GM21619 (cell line): Measurements from ENCODE around the gene BMP7.

Source experiments
- ATAC-seq: cut with Tn5 transposase; IDR thresholded peaks from one replicate; pipeline ENCODE4 v1.9.1; 2021; ENCODE audit not compliant: unreplicated experiment

The BMP7 gene

DNA sequence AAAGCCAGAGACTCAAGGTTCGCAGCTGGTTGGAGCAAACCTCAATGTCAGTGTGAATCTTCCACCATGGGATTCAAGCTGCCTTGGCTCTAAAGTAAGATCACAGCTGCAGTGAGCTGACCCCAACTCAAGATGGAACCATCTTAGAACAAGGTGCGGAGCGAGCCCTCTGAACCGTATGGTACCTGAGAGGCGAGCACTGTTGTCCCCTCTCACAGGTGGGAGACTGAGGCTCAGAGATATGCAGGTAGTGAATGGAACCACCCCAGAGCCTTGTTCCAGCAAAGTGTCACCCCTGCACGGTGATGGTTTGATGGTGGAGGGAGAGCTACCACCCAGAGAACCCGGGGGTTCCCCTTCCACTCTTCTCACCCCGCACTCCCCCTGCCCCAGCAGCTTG is 52.5 kb downstream of the BMP7 start:
- ATAC-seq: no peak

DNA sequence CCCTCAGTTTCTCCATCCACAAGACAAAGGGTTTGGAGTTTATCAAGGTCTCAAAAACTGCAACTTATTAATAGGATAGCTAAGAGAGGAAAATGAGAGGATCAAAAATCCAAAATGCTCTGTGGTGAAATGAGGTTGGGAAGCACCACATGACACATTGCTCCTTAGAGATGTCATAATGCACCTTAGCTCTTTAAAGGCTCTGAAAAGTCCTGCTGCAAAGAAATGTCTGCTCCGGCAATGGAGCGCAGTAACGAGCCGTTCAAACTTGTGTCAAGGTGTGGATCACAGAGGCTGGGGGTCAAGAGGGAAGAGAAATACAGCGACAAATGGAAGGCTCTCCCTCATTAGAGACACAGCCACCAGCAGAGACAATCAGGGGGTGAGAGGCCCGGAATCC is 53.1 kb downstream of the BMP7 start:
- ATAC-seq: no peak

DNA sequence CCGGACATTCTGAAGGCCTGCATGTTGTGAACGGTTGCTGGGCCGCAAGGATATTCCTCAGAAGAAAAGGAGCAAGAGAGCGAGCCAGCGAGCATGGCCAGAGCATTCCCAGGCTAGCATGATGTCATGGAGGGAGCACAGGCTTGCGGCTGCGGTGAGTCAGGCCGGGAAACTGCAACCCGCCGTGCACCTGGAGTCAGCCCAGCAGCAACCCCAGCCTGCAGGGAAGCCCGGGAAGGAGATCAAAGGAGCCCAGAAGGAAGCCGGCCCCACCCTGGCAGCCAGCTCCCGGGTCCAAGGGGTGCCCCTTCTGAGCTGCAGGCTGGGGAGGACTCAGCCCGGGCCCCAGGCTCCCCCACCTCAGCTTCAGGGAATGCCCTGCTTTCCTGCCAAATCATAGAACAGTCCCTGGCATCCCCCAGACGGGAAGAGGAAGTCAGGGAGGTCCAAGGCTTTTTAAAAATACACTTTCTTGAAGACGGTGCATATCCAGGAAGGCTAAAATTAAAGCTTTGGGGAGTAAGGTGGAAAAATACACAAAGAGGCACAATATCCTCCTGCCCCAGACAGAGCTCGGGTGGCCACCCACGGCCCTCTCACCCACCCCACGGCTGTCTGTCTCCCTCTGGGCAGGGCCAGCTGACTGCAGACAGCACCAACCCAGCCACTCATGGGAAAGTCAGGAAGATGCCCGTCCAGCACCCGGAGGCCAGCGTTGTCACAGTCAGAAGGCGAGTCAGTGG is 53.7 kb downstream of the BMP7 start:
- no peak for ATAC-seq

DNA sequence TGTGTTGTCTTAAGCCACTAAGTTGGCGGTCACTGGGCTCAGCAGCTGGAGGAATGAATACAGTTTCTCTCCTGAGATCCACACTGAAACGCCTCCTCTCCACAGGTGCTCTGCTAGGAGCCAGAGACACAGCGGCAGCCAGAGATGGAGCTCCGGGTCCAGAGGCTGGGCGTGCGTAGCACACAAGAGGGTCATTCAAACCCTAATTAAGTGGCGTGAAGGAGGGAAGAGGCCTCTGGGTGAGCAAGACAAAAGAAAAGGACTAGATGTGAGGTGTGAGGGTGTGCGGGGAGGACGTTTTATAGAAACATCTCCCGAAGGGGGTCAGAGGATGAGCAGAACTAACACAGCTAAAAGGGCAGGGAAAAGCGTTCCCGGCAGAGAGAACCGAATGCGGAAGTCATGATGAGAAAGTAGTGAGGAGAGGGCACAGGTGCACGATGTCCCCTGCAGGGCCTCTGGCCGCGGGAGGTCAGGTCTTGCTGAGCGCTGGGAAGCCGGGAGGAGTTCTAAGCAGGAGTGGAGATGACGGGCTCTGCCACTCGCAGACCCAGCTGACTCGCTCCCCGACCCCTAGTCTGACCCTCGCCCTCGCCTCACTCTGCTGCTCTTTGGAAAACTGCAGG is 54.4 kb downstream of the BMP7 start:
- no peak for ATAC-seq

DNA sequence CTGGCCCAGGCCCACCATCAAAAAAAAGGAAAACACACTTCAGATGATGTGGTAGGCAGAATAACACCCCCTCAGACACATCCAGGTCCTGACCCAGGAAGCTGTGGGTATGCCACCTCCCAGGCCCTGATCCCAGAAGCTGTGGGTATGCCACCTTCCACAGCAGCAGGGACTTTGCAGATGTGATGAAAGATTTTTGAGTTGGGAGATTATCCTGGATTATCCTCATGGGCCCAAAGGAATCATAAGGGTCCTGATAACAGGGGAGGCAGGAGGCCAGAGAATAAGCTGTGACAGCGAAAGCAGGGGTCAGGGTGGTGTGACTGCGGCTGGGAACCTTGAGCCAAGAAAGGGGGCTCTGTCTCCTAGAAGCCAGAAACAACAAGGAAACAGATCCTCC is 55.0 kb downstream of the BMP7 start:
- ATAC-seq: no peak

DNA sequence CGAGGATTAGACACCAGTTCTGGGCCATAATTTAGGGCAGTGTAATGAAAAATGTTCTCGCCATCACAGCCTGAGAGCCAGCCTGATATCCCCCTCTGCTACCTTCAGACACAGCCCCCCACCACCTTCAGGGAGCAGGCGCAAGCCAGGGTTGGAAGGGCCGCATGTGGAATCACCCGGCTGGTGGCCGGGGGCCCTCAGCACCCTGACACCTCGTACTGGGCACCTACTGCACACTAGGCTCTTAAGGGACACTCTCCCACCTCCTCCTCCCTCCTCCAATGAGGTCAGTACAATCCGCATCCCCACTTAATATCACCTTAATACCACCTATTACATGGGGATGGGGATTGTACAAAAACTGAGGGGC is 55.5 kb downstream of the BMP7 start:
- ATAC-seq: no peak

DNA sequence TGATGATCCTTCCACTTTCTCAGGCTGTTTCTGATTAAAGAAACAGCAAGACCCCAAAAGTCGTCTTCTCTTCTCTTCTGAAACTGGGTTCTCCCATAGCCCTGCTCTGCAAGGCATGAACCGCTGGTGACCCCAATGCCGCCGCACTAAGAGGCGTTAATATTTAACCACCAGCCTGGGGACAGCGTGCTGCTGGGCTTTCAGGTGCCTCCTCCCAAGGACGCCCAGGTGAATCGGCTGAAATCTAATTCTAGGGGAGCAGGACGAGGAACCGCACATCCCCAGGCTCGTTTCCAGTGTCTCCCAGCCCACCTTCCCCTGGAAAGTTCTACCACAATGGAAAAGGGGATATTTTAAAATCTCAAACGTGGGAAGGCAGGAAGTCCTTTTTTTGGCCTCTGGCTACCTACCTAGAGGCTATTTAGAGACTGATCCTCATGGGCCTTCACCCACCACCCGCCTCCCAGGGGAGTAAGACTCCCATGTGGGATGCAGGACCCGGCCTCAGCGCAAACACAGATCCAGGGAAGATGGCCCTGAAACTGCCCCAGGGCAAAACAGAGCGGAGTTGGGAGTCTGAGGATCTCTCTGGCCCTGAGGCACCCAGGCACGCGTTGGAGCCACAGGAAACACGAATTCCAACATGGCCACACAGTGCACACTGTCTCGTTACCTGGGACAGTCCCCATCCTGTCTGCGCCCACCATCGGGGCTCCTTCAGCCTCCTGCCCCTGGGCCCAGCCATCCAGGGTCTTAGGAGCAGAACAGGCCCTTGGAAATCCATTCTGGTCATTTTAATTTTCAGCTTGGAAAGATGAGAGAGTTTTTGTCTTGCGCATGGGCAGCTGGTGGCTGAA is 56.2 kb downstream of the BMP7 start:
- no peak for ATAC-seq

DNA sequence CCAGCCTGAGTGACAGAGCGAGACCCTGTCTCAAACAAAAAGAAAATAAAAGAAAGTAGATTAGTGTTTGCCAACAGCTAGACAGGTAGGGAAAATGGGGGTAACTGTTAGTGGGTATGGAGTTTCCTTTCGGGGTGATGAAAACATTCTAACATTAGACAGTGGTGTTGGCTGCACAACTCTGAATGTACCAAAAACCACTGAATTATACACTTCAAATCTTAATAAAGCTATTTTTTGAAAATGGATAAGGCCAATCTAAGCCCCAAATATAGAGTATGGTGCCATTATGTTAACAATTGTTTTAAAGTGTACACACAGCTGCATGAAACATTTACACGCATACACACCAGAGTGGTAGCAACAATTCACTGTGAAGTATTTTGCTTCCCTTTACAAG is 57.0 kb downstream of the BMP7 start:
- no peak for ATAC-seq

DNA sequence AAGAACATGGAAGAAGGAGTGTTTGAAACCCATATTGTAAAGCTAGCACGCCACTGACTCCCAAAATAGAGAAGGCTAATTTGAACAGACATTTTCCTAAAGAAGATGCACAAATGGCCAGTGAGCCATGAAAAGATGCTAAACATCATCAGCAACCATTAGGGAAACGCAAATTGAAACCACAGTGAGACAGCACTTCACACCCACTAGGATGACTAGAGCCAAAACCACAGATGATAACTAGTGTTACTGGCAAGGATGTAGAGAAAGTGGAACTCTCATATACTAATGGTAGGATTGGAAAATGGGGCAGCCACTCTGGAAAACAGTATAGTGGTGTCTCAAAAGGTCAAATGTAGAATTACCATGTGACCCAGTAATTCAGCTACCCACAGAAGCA is 58.2 kb downstream of the BMP7 start:
- ATAC-seq: no peak

DNA sequence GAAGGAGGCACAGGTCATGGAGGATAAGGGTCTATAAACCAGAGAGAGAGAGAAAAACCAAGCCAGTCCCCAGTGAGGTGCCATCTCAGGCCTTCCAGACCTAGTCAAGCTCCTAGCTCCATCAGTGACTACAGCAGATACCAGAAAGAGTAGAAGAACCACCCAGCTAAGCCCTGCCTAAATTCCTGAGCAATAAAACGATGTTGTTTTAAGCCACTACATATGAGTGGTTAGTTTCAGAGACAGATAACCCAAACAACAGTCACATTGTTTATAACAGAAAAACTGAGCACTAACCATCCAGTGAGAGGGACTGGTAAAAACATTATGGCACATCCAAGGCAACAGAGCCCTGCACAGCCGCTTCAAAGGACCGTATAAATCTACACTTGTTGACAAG is 59.2 kb downstream of the BMP7 start:
- ATAC-seq: no peak

DNA sequence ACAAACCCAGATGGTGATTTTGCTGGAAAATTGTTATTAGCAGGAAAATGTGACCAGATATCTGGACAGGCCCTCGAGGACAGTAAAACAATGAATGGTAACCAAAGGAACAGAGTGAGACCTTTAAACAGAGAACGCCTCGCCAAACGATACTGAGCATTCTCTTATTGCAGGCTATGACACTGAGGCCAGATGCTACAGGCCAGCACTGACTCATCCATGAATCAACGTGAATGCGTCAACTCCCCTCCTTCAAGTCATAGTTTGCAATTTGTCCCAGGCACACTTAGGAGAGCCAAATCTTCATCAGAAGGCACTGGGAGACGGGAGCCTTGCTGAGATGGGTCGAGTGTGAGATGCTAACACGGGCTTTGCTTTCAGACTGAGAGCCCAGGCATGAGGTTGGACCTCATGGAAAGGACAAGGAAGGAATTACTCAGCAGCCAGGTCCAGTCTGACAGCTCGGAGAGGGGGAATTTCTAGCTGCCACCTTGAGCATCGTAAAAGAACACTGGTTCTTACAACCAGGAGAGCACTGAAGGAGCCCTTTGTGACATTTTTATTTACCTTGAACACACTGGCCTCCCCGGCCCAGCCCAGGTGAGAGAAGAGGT is 60.7 kb downstream of the BMP7 start:
- ATAC-seq: no peak

DNA sequence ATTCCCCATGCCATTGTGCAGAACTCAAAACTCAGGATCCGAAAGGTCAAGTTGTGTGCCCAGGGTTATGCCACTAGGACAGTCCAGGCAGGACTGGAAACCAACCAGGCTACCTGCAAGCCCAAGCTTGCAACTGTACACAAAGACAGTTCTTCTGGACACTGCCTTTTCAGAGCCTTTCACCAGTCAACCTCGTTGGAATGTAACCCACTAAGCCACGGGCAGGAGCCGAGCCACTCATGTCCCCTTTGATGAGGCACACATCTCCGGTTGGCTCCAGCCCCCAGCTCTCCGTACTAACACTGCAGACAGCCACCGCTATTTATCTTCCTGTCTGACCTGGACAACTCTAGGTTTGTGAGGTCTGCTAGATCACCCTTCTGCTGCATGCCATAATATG is 62.5 kb downstream of the BMP7 start:
- ATAC-seq: no peak

DNA sequence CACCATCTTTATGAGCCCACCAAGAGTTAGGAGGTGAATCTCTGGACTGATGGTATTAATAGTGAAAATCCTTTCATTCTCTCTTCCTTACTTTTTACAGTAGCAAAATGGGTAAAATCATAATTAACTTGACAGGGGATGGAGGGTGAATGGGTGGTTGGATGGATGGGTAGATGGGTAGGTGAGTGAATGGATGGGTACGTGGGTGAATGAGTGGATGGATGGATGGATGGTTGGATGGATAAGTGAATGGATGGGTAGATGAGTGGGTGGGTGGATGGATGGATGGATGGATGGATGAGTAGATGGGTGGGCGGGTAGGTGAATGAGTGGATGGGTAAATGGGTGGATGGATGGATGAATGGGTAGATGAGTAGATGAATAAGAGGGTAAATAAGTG is 63.2 kb downstream of the BMP7 start:
- ATAC-seq: no peak

DNA sequence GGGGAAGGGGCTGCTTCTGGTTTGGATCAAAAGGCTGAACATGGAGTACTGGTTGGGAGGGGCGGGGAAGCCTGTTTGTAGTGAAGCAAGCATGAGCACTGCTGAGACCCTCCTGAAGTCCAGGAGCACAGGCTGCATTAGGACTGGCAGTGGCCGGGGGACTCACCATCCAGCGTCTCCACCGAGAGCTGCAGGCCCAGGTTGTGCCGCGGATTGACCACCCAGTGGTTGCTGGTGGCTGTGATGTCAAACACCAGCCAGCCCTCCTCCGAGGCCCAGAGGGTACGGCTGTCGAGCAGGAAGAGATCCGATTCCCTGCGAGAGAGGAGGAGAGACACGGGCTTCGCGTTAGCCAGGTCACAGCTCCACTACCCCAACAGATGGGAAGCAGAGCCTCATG is 64.1 kb downstream of the BMP7 start:
- ATAC-seq: no peak

DNA sequence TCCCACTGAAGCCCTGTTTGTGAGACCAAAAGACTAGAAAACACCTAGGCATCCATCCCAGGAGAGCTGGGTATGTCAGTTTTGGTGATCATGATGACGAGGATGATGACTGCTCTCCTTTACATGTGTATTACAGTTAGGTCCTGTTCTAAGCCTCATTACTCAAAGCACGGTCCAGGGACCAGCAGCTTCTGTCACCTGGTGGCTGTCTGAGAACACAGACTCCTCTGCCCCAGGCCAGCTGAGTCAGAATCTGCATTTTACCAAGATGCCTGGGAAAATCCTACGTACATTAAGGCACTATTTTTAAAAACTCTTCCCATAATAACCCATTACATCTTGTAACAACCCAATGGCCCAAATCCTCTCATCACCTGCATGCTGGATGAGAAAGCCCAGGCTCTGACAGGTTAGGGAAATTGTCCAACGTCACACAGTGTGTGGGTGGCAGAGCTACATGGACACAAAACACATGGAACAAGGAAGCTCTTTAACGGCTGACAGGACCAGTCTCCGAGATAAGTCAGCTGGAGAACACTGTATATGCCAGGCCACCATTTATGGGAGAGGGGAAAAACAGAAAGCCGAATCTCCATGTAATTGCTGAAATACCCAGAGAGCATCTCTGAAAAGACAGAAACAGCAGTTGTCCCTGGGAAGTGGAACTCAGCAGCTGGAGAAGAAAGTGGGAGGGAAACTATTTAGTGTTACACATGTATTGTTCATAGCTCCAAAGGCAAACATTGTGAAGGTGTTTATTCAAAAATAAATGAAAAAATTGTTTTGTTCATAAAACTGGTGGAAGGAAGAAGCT is 65.4 kb downstream of the BMP7 start:
- ATAC-seq: no peak

DNA sequence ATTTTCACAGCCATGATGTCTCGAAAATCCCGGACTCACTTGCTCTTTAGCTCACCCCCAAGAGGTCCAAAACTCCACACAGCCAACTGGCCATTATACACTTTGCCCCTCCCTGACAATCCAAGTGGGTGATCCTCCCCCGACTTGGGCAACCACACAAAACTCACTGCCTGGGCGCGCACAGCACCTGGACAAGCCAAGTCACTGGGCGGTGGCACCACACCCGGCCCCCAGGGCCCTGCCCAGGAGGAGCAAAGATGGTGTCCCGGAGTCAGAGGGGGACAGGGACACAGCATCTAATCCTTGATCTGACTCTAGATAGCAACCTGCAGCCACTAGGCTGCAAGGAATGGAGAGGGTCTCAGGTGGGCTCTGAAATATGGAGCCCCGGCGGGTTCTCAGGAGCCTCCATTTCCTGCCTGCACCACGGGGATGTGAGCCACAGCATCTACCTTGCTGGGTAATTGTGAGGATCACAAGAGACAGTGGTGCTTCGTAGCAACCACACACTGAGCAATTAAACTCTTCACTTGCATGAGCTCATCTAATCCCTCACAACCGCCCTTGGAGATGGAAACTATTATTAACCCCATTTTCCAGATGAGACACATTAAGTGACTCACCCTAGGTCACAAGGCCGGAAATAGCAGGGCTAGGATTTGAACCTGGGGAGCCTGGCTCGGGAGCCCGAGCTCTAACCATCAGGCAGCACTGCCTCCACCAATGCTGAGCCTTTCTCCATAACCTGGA is 66.6 kb downstream of the BMP7 start:
- no peak for ATAC-seq

DNA sequence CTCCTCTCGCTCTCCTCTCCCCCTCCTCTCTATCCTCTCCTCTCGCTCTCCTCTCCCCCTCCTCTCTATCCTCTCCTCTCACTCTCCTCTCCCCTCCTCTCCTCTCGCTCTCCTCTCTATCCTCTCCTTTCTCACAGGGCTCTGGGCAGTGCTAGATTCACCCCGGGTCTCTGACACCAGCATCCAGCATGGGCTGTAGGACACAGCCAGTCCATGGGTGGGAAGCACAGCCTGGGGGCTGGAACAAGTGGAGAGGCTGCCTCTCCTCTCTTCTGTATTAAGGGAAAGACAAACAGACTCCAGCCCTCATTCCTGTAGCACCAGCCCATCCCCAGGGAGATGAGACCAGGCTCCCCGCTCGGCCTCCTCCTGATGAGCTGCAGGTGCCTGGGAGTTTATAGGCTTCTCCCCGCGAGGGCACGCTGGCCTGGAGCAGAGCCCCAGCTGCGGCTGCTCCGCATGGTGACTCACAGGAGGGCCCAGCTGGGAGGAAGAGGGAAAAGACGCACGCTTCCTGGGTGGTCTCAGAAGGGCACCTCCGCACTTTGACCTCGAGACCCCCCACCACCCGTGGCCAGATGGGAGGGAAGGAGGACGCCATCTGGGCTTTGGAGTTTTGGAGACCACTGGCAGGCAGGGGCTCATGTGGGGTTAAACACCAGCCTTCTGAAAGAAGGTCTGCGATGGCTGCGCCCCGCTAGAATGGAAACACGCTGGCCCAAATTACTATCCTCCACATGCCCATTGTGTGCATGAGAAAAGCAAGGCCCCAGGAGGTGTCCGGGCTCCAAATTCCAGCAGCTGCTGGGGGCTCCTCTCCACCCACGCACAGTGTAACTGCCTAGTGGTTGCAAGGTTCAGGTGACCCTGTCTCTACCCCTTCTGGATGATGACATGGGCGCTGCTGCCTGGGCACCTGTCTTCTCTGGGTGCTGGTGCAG is 68.0 kb downstream of the BMP7 start:
- no peak for ATAC-seq

DNA sequence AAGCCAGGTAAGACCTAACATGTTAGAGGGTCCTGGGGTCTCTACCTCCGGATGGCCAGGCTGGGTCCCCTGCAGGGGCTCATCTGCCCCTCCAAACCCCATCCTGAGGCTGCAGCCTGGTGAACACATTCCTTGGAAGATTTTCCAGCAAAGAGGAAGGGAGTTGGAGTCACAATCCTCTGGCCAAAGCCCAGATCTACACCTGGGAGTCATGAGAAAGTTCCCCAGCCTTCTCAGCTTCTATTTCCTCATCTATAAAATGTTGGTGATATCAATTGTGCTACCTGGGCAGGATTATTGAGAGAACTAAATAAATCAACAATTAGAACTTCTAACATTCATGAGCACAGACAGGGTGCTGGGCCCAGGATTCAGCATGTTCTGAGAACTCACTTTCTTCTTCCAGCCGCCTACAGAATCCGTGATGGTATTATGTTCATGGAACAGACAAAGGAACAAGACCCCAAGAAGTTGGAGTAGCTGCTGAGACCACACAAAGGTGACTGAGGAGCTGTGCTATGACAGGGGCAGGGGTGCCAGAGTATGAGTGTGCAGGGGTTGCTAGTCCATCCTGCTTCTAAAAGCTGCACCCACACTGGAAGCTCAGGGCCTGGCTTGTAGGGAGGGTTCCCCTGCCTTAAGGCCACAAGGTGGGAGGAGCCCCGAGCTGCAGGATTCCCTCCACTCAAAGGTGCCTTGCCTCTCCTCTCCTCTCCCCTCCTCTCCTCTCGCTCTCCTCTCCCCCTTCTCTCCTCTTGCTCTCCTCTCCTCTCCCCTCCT is 68.9 kb downstream of the BMP7 start:
- ATAC-seq: no peak
